Neural progenitor cell (in vitro differentiated cells): ENCODE measurements around the gene ABCG8. TPM values are rescaled to one million over a fixed set of nuclear protein-coding genes. Genes with fewer than 3 reads are reported as not detected.

Source experiments
- DNase-seq: peaks from one replicate; pipeline ENCODE4 v3.0.0-alpha.2; 2016; ENCODE audit warnings: low spot score
- H2AFZ ChIP-seq: fragments of 200-600 bp; sonication (generic); replicated peaks from 2 replicates; pipeline ENCODE4 v1.6.1; 2016; ENCODE audit warnings: antibody characterized with exemption
- H3F3A ChIP-seq: fragments of 200-600 bp; sonication (generic); 2 replicates; pipeline ENCODE4 v1.6.1; 2016; ENCODE audit warnings: antibody characterized with exemption, low read depth
- H3K27ac ChIP-seq: fragments of 200-600 bp; sonication (generic); 2 replicates; pipeline ENCODE4 v1.5.1; 2016; ENCODE audit warnings: mild to moderate bottlenecking
- H3K27me3 ChIP-seq: fragments of 200-600 bp; sonication (generic); 2 replicates; pipeline ENCODE4 v1.6.1; 2016; ENCODE audit warnings: mild to moderate bottlenecking, moderate library complexity
- H3K36me3 ChIP-seq: fragments of 200-600 bp; sonication (generic); 2 replicates; pipeline ENCODE4 v1.5.1; 2016
- H3K4me1 ChIP-seq: fragments of 200-600 bp; sonication (generic); 2 replicates; pipeline ENCODE4 v1.6.1; 2016; ENCODE audit warnings: mixed run types
- H3K4me2 ChIP-seq: fragments of 200-600 bp; sonication (generic); 2 replicates; pipeline ENCODE4 v1.6.1; 2016
- H3K4me3 ChIP-seq: fragments of 200-600 bp; sonication (generic); 2 replicates; pipeline ENCODE4 v1.5.1; 2016
- H3K79me2 ChIP-seq: fragments of 200-600 bp; sonication (generic); 2 replicates; pipeline ENCODE4 v1.6.1; 2016; ENCODE audit warnings: low read depth
- H3K9ac ChIP-seq: fragments of 200-600 bp; sonication (generic); 2 replicates; pipeline ENCODE4 v1.6.1; 2016
- H3K9me3 ChIP-seq: fragments of 200-600 bp; sonication (generic); 2 replicates; pipeline ENCODE4 v1.5.1; 2016; ENCODE audit warnings: low read depth
- H4K20me1 ChIP-seq: fragments of 200-600 bp; sonication (generic); 2 replicates; pipeline ENCODE4 v1.6.1; 2016; ENCODE audit warnings: low read depth
- H3K27ac Mint-ChIP-seq: 3 replicates; pipeline ENCODE4 v1.8.0; 2021; ENCODE audit warnings: mixed read lengths
- H3K27me3 Mint-ChIP-seq: 2 replicates; pipeline ENCODE4 v1.8.0; 2022; ENCODE audit warnings: low read depth, mild to moderate bottlenecking, inconsistent platforms, moderate library complexity, mixed read lengths; ENCODE audit not compliant: insufficient read depth
- H3K36me3 Mint-ChIP-seq: 3 replicates; pipeline ENCODE4 v1.8.0; 2021; ENCODE audit warnings: mixed read lengths
- H3K4me1 Mint-ChIP-seq: 3 replicates; pipeline ENCODE4 v1.8.0; 2021; ENCODE audit warnings: mixed read lengths
- H3K4me3 Mint-ChIP-seq: 3 replicates; pipeline ENCODE4 v1.8.0; 2021; ENCODE audit warnings: mild to moderate bottlenecking, moderate library complexity, mixed read lengths
- H3K9me3 Mint-ChIP-seq: 3 replicates; pipeline ENCODE4 v1.8.0; 2020; ENCODE audit warnings: mixed read lengths
- EZH2 ChIP-seq: fragments of 200-600 bp; sonication (generic); IDR thresholded peaks from 2 replicates; pipeline ENCODE4 v1.6.1; 2017; ENCODE audit warnings: antibody characterized with exemption, mild to moderate bottlenecking, moderate library complexity
- EZH2phosphoT487 ChIP-seq: fragments of 200-600 bp; sonication (generic); IDR thresholded peaks from 2 replicates; pipeline ENCODE4 v1.6.1; 2017; ENCODE audit warnings: antibody characterized with exemption
- total RNA-seq: library from RNA; depleted of rRNA; stranded (reverse); fragments of >200 nt; gene quantifications from 2 replicates; pipeline ENCODE4 v1.2.3, GENCODE V29; 2015; ENCODE audit warnings: low replicate concordance
- TF ChIP-seq, protein P1 (sequence below): fragments of 200-600 bp; sonication (generic); IDR thresholded peaks from 2 replicates; pipeline ENCODE4 v1.5.1; 2017; ENCODE audit warnings: antibody characterized with exemption, mild to moderate bottlenecking

The ABCG8 gene
- total RNA-seq, 1 donor from 2014 or later = not detected

DNA sequence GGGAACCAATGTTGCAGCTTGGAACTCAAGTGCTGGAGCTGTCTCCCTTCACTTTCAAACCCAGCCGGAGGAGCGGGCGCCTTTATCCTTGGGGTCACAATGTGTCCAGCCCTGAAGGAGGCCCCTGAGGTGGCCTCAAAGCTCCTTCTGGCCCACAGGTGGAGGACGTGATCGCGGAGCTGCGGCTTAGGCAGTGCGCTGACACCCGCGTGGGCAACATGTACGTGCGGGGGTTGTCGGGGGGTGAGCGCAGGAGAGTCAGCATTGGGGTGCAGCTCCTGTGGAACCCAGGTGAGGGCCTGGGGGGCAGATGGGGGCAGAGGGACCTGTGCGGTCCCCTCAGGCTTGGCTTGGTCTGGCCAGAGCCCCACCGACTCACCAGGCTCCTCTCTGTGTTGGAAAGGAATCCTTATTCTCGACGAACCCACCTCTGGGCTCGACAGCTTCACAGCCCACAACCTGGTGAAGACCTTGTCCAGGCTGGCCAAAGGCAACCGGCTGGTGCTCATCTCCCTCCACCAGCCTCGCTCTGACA lies 13.5 kb downstream of the ABCG8 start:
- Mint-ChIP-seq H3K27me3 (peaks cover 8% of the 10 kb centered on the region), H3K4me1 (no peaks in the 10 kb centered on the region), H3K9me3 (no peaks in the 10 kb centered on the region), H3K4me3 (no peak overlapping the region), H3K27ac (no peak overlapping the region), H3K36me3 (no peaks in the 10 kb centered on the region)
- no peaks in the 10 kb centered on the region for H3K36me3 ChIP-seq
- H3K27me3 ChIP-seq = peaks cover 28% of the 10 kb centered on the region
- H3K4me2 ChIP-seq = no peak overlapping the region
- no peaks in the 10 kb centered on the region for H3K4me1 ChIP-seq
- no peak overlapping the region for H2AFZ ChIP-seq
- no peak for DNase-seq
- H3K79me2 ChIP-seq = no peaks in the 10 kb centered on the region
- TF ChIP-seq, protein P1, sequence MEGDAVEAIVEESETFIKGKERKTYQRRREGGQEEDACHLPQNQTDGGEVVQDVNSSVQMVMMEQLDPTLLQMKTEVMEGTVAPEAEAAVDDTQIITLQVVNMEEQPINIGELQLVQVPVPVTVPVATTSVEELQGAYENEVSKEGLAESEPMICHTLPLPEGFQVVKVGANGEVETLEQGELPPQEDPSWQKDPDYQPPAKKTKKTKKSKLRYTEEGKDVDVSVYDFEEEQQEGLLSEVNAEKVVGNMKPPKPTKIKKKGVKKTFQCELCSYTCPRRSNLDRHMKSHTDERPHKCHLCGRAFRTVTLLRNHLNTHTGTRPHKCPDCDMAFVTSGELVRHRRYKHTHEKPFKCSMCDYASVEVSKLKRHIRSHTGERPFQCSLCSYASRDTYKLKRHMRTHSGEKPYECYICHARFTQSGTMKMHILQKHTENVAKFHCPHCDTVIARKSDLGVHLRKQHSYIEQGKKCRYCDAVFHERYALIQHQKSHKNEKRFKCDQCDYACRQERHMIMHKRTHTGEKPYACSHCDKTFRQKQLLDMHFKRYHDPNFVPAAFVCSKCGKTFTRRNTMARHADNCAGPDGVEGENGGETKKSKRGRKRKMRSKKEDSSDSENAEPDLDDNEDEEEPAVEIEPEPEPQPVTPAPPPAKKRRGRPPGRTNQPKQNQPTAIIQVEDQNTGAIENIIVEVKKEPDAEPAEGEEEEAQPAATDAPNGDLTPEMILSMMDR = no peak
- TF ChIP-seq EZH2phosphoT487 (no peak), EZH2 (no peak)
- no peaks in the 10 kb centered on the region for H3F3A ChIP-seq
- no peaks in the 10 kb centered on the region for H4K20me1 ChIP-seq
- no peaks in the 10 kb centered on the region for H3K9me3 ChIP-seq
- no peak overlapping the region for H3K9ac ChIP-seq
- no peak overlapping the region for H3K27ac ChIP-seq
- no peak overlapping the region for H3K4me3 ChIP-seq

DNA sequence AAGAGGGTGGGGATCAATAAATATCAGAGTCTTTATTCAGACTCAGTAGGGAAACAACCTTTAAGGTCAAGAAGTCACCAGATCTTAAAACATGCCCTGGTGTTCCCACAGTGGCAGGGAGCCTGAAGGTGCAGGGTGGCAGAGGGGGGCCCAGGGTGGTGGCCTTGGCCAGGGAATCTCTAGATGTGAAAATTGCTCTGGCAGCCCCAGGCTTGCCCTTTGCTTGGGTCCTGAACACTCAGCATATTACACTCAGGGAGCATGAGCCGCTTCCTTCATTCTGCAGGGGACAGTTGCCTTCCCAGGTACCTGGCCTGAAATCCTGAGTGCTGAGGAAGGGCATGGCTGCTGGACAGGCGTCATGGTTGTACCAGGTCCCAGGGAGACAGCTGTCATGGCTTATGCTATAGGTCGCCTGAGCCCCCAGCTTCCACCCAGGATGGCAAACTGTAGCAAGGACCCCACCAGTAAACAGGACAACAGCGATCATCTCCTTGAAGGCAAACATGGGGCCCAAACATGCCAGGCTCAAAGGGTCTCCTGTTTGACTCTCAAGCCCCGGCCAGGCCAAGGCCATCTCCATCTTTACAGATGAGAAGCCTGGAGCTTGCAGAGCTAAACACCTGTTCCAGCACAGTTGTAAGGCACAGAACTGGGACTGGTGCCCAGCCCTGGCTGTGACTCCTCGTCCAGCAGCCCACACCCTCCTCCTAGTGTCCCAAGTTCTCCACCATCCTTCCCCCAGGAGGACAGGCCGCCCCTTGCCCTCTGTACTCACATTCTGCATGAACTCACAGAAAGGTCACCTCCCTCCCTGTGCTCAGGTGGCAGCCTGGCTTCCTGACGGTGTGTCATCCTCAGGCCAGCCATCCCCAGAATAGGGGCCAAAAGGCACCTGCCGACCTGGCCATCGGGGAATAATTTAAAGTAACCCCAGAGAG lies 14.6 kb downstream of the ABCG8 start:
- Histone ChIP-seq H3F3A (no peaks in the 10 kb centered on the region), H3K79me2 (no peaks in the 10 kb centered on the region), H2AFZ (no peak overlapping the region), H3K4me2 (no peak overlapping the region), H3K4me1 (no peaks in the 10 kb centered on the region), H3K36me3 (no peaks in the 10 kb centered on the region), H3K9ac (no peak overlapping the region), H4K20me1 (no peaks in the 10 kb centered on the region), H3K27ac (no peak overlapping the region), H3K9me3 (no peaks in the 10 kb centered on the region), H3K27me3 (peaks cover 39% of the 10 kb centered on the region), H3K4me3 (no peak overlapping the region)
- no peaks in the 10 kb centered on the region for H3K4me1 Mint-ChIP-seq
- H3K27me3 Mint-ChIP-seq = peaks cover 10% of the 10 kb centered on the region
- no peaks in the 10 kb centered on the region for H3K9me3 Mint-ChIP-seq
- H3K27ac Mint-ChIP-seq = no peak overlapping the region
- H3K4me3 Mint-ChIP-seq = no peak overlapping the region
- H3K36me3 Mint-ChIP-seq = no peaks in the 10 kb centered on the region
- TF ChIP-seq, protein P1 = no peak
- TF ChIP-seq EZH2phosphoT487 = no peak
- no peak for TF ChIP-seq EZH2
- DNase-seq = no peak

DNA sequence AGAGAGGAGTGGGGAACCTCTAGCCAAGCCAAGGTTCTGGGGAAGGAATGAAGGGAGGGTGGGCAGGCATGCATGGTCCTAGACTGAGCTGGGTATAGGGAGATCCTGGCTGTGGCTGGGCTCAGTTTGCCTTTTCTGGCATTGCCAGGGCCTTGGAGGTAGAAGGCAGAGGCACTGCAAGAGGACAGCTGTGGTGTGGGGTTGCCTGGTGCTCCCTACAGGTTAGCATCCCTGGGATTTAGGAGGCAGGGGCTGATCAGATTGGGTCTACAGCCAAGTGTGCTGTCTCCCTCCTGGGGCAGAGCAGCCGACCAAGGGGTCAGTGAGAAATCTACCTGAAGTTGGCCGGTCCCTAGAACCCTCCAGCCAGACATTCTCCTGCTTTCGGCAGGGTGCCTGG lies 15.9 kb downstream of the ABCG8 start:
- Histone ChIP-seq H3K4me1 (no peaks in the 10 kb centered on the region), H4K20me1 (no peaks in the 10 kb centered on the region), H3K9ac (no peak overlapping the region), H3K27ac (no peak overlapping the region), H3K79me2 (no peaks in the 10 kb centered on the region), H3K9me3 (no peaks in the 10 kb centered on the region), H3K27me3 (peaks cover 52% of the 10 kb centered on the region), H3K4me2 (no peak overlapping the region), H3F3A (no peaks in the 10 kb centered on the region), H3K4me3 (no peak overlapping the region), H3K36me3 (no peaks in the 10 kb centered on the region), H2AFZ (no peak overlapping the region)
- Mint-ChIP-seq H3K27ac (no peak overlapping the region), H3K4me1 (no peaks in the 10 kb centered on the region), H3K27me3 (peaks cover 10% of the 10 kb centered on the region), H3K9me3 (no peaks in the 10 kb centered on the region), H3K4me3 (no peak overlapping the region), H3K36me3 (no peaks in the 10 kb centered on the region)
- no peak for DNase-seq
- TF ChIP-seq EZH2phosphoT487 (no peak), EZH2 (no peak)
- TF ChIP-seq, protein P1 = no peak
